ENCODE data around the gene TUSC2.

- TF ChIP-seq CTCF (IDR thresholded peaks at IDR 0.05; ENCODE audit: poor library complexity) (no peak), EZH2 (IDR thresholded peaks at IDR 0.05; ENCODE audit: borderline replicate concordance) (no peak)
Measured at GRCh38 chr3:50337175-50337861, 9.3 kb upstream of the TUSC2 start.

Data from hepatocyte (in vitro differentiated cells).